Fibroblast of pulmonary artery (primary cell): ENCODE measurements around the gene DDC.
A peak's percentile ranks its signal among the peaks of the same experiment; 100 is the strongest.
"Not testable (repeated sequence)": the region's sequence is repeated elsewhere in the genome, so short reads cannot be mapped to it uniquely, and the experiment has no call there.

Experiments used
- DNase-seq: peaks from one replicate; pipeline ENCODE4 v3.0.0-alpha.2; 2010; ENCODE audit warnings: low read depth
- H3K4me3 ChIP-seq: replicated peaks from 2 replicates; pipeline ENCODE4 v1.5.1; 2011; ENCODE audit warnings: low read depth, mild to moderate bottlenecking, control low read depth, low read length, moderate library complexity
- CTCF ChIP-seq: IDR thresholded peaks from 2 replicates; pipeline ENCODE4 v1.5.1; 2011; ENCODE audit warnings: mild to moderate bottlenecking, control low read depth, low read length, inconsistent platforms; ENCODE audit errors: missing control alignments

The DDC gene

DNA sequence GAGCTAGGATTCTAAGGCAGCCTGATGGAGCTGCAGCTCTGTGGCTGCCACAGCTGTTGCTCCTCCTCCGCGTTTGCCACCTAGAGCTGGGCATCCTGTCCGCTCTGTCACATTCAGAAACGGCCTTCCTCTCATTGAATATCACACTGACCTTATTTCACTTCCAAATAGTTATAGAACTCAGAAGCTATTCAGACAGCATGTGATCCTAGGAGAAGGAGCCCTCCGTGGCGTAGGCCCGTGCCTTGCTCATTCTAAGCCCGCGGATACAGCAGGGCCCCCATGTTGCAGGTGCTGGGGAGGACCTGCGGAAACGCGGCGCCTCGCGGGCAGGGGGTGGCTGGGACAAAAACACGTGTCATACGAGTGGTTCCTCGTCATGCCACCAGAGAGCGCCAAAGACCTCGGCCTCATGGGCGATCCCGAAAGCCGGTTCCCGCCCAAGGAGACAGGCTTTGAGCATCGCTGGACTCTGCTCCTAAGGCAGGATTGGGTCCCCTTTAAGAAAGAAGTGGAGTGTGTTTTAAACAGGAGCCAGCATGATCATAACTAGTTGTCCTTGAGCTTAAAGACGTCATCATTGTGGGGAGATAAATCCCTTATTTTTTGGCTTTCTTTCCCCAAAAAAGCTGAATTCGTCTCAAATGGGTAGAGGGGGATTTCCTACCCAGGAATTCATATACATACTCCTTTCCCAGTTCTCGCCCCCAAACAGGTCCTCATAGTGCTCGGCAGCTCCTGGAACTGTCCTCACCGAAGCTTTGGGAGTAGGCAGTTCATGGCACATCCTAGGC lies 97.2 kb downstream of the DDC start:
- TF ChIP-seq CTCF, result peak; percentile 79
- peak; percentile 78 for DNase-seq
- H3K4me3 ChIP-seq, result peak overlapping the region; percentile 24

- no peak for DNase-seq
- TF ChIP-seq CTCF, result no peak
- H3K4me3 ChIP-seq, result no peak overlapping the region
Measured at GRCh38 chr7:50466815-50467585, 98.2 kb downstream of the DDC start.

DNA sequence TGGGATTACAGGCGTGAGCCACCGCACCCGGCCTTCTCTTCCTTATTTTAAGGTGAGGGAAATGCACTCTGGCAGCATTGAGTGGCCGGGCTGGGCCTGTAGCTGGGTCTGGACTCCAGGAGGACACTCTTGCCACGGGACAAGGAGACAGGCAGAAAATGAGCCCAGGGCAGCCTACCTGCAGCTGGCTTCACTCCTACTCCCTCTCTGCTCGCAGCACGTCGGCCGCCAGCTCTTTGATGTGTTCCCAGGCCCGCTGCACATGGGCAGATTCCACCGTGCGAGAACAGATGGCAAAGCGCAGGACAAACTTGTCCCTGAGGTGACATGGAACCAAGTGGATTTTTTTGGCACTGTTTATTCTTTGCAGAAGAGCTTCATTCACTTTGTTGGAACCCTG lies 102.2 kb downstream of the DDC start:
- TF ChIP-seq CTCF, result no peak
- no peak for DNase-seq
- H3K4me3 ChIP-seq, result no peak overlapping the region

DNA sequence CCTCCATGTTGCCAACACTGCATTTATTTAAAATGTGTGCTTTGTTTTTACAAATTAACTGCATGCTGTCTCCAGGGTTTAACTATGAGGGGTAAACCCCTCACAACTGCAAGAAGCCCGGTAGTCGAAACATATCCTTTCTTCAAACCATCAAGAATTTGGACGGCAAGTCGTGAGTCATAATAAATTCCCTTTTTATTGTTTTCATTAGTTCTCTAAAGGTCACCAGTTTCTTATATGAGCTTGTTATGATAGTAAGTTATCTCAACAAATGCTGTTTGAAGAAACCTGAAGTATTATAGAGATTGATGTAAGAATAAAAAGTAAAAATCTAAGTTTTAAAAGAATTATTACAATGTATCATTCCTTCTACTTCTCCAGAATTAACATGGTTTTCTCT lies 102.8 kb downstream of the DDC start:
- no peak overlapping the region for H3K4me3 ChIP-seq
- no peak for TF ChIP-seq CTCF
- no peak for DNase-seq

DNA sequence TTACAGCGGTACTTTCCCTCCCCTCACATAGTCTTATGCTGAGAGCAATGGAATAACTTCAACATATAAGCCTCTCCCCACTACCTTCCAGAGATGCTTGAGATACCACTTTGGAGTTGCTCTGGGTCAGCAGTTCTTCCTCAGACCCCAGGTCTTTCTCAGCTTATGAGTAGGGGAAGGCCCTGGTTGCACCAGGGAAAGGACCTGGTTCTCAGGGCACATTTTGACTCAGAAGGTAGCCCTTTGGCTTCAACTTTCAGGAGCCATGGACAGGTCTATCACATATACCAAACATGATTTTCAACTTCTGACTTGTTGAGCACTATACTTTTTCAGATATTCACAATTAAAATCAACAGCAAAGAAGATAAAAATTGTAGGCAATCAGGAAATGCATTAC lies 103.5 kb downstream of the DDC start:
- no peak for DNase-seq
- no peak overlapping the region for H3K4me3 ChIP-seq
- no peak for TF ChIP-seq CTCF

DNA sequence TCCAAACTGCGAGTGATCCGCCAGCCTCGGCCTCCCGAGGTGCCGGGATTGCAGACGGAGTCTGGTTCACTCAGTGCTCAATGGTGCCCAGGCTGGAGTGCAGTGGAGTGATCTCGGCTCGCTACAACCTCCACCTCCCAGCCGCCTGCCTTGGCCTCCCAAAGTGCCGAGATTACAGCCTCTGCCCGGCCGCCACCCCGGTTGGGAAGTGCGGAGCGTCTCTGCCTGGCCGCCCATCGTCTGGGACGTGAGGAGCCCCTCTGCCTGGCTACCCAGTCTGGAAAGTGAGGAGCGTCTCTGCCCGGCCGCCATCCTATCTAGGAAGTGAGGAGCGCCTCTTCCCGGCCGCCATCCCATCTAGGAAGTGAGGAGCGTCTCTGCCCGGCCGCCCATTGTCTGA lies 106.0 kb downstream of the DDC start:
- H3K4me3 ChIP-seq, DNase-seq: not testable (repeated sequence)

DNA sequence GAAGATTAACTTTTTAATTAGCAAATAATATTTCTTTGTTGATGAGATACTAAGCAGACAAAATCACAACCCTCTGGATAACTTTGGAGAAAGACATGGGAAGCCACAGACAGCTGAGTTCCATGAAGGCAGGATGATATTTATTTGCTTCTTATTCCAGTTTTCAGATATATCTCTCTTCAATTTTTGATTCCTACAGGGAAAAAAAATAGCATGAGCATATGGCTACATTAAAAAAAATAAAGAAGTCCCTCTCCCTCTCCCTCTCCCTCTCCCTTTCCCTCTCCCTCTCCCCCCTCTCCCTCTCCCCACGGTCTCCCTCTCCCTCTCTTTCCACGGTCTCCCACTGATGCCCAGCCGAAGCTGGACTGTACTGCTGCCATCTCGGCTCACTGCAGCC lies 106.6 kb downstream of the DDC start:
- DNase-seq, H3K4me3 ChIP-seq: not testable (repeated sequence)
